H1 (cell line): Measurements from ENCODE around the gene KCMF1. TPM values are rescaled to one million over a fixed set of nuclear protein-coding genes. Genes with fewer than 3 reads are reported as not detected.

Experiments used
- CTBP2 ChIP-seq: IDR thresholded peaks from 2 replicates; pipeline ENCODE4 v1.7.0; 2011; ENCODE audit warnings: borderline replicate concordance, mild to moderate bottlenecking, moderate library complexity, mixed read lengths, low read length; ENCODE audit not compliant: insufficient read depth, insufficient read length
- NANOG ChIP-seq: IDR thresholded peaks from 2 replicates; pipeline ENCODE4 v1.6.1; 2011; ENCODE audit warnings: low read length, low read depth, mild to moderate bottlenecking, inconsistent platforms; ENCODE audit not compliant: insufficient read depth, poor library complexity, severe bottlenecking
- ZNF274 ChIP-seq: IDR thresholded peaks from 2 replicates; pipeline ENCODE4 v1.7.0; 2012; ENCODE audit warnings: low read length, borderline replicate concordance; ENCODE audit errors: extremely low read depth
- polyA plus RNA-seq, 7 experiments: library from polyadenylated mRNA; depleted of rRNA in 3 of 7; stranded (reverse) in 5 of 7; unstranded in 2 of 7; fragments of >200 nt in 5 of 7; fragments of 200-250 nt in 2 of 7; gene quantifications; 1 replicate in 5 of 7; 2 replicates in 1 of 7; 4 replicates in 1 of 7; pipeline versions ENCODE4 v1.2.1 to v1.2.3, GENCODE V29; 2011 to 2013; ENCODE audit warnings: missing spikeins in 2 of 7, mixed read lengths in 2 of 7
- total RNA-seq: library from RNA; stranded (reverse); fragmentation: NEBNext Ultra II Directional; extraction: Animal tissue kit (Norgen Biotek cat#: 25700); gene quantifications from 2 replicates; pipeline ENCODE4 v1.2.1, GENCODE V29; 2021

The KCMF1 gene
- total and polyA plus RNA-seq, 2 of the 8 experiments (the other 6 are each of a cell fraction or from before 2014, with no cell fraction given) = 86.9 to 149 TPM

DNA sequence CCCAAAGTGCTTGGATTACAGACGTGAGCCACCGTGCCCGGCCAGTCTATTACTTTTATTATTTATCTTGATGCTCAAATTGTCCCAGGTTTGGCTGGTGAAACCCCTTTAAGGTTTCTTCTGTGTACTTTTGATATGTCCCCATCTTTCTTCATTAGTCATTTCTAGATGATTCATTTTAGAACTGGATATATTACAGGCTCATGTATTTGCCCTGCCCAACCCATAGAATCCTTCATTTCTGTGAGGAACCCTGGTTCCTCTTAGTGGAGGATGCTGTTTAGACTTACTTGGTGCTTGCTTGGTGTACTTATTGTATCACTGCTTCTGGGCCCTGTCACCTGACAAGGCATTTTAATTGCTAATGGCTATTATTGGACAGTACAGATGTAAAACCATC is 40.1 kb downstream of the KCMF1 start (continued):
- no peak for TF ChIP-seq CTBP2
- TF ChIP-seq NANOG = no peak
- no peak for TF ChIP-seq ZNF274
- TF ChIP-seq, all 59 proteins: peak for 0
